PC-9 (cell line): Measurements from ENCODE around the gene C11orf52.

ENCODE experiments used
- CTCF ChIP-seq: fragments of 200-600 bp; sonication (generic); conservative IDR thresholded peaks from 2 replicates; pipeline ENCODE4 v1.6.1; 2017; ENCODE audit warnings: mixed run types, antibody characterized with exemption, mild to moderate bottlenecking, moderate library complexity
- EZH2 ChIP-seq: fragments of 200-600 bp; sonication (generic); IDR thresholded peaks from 2 replicates; pipeline ENCODE4 v1.8.0; 2017; ENCODE audit warnings: antibody characterized with exemption, low read depth

GRCh38 chr11:111922803-111923202, 4.1 kb downstream of the C11orf52 start:
- TF ChIP-seq CTCF (no peak), EZH2 (no peak)
